Activated CD4-positive, alpha-beta memory T cell treated with anti-CD3 and anti-CD28 coated beads for 36 hours (primary cell): ENCODE measurements around the gene CBL. TPM values are rescaled to one million over a fixed set of nuclear protein-coding genes. Genes with fewer than 3 reads are reported as not detected.

Source experiments
- CTCF ChIA-PET: fragments of 350-600 bp; sonication (Branson Sonifier 250); formaldehyde crosslinking; loops from one replicate; lab custom pipeline; 2021; ENCODE audit warnings: antibody characterized with exemption, inconsistent platforms; lab: Charles Lee
- POLR2A ChIA-PET: fragments of 350-600 bp; sonication (Branson Sonifier 250); formaldehyde crosslinking; loops from one replicate; lab custom pipeline; 2021; ENCODE audit warnings: antibody characterized with exemption; lab: Charles Lee
- DNase-seq: peaks from one replicate; pipeline ENCODE4 v3.0.0-alpha.2; 2020
- H3K27ac Mint-ChIP-seq: one replicate; pipeline ENCODE4 v1.8.0; 2021; ENCODE audit warnings: mixed read lengths
- H3K27me3 Mint-ChIP-seq: one replicate; pipeline ENCODE4 v1.8.0; 2021; ENCODE audit warnings: mixed read lengths
- H3K36me3 Mint-ChIP-seq: one replicate; pipeline ENCODE4 v1.8.0; 2021; ENCODE audit warnings: mixed read lengths
- H3K4me1 Mint-ChIP-seq: one replicate; pipeline ENCODE4 v1.8.0; 2021; ENCODE audit warnings: low read depth, mixed read lengths
- H3K4me3 Mint-ChIP-seq: one replicate; pipeline ENCODE4 v1.8.0; 2021; ENCODE audit warnings: mild to moderate bottlenecking, mixed read lengths
- H3K9me3 Mint-ChIP-seq: one replicate; pipeline ENCODE4 v1.8.0; 2021; ENCODE audit warnings: mixed read lengths
- intact Hi-C: fragments of 100-400 bp; cut with micrococcal nuclease; formaldehyde crosslinking; loops from one replicate; pipeline ENCODE4 v1.15.1; 2023
- total RNA-seq, 2 experiments: library from RNA; stranded (reverse); gene quantifications; one replicate each; pipeline ENCODE4 v1.2.3, GENCODE V29; 2021

Gene CBL
- total RNA-seq, 2 experiments from 2014 or later = 30.8 to 31.2 TPM

- intact Hi-C loops = no loop called here
- Mint-ChIP-seq H3K36me3 (peaks cover 2% of the 10 kb centered on the region), H3K9me3 (no peaks in the 10 kb centered on the region), H3K27ac (peak overlapping the region; percentile 62), H3K4me1 (peaks cover 34% of the 10 kb centered on the region), H3K27me3 (no peaks in the 10 kb centered on the region), H3K4me3 (no peak overlapping the region)
- CTCF ChIA-PET = interaction anchor here (1.9 kb wide), 1 partner anchor 17 kb away, joined by 8 read pairs; no protein-coding TSS in a partner anchor
- no peak for DNase-seq
- POLR2A ChIA-PET = no interaction called here
These were observed 61.5 kb downstream of the CBL start for GRCh38 chr11:119267645-119268044.

DNA sequence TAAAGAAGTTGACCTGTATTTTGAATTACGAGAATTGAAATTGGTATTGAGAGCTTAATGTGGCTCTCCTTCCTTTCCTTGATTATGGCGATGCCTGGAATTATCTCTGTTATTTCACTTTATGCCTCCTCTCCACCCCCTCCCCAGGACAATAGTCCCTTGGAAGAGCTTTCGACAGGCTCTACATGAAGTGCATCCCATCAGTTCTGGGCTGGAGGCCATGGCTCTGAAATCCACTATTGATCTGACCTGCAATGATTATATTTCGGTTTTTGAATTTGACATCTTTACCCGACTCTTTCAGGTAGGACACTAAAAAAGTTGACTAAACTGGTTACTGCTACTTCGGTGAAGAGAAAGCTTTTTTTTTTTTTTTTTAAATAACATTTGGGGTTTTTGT lies 67.6 kb downstream of the CBL start:
- Mint-ChIP-seq H3K4me3 (no peak overlapping the region), H3K4me1 (no peaks in the 10 kb centered on the region), H3K36me3 (peaks cover 27% of the 10 kb centered on the region), H3K27me3 (no peaks in the 10 kb centered on the region), H3K27ac (no peak overlapping the region), H3K9me3 (no peaks in the 10 kb centered on the region)
- DNase-seq = no peak
- POLR2A ChIA-PET = no interaction called here
- CTCF ChIA-PET = interaction anchor here (0.6 to 2.9 kb wide), 5 partner anchors 11 to 76 kb away, joined by 3 to 10 read pairs (median 6); partner anchors contain the start of gene CBL
- intact Hi-C loops = no loop called here

GRCh38 chr11:119277660-119278059 lies 71.5 kb downstream of the CBL start:
- Mint-ChIP-seq H3K27ac (no peak overlapping the region), H3K4me1 (peaks cover 4% of the 10 kb centered on the region), H3K9me3 (no peaks in the 10 kb centered on the region), H3K27me3 (no peaks in the 10 kb centered on the region), H3K4me3 (no peak overlapping the region), H3K36me3 (peaks cover 29% of the 10 kb centered on the region)
- no peak for DNase-seq
- intact Hi-C loops = no loop called here
- ChIA-PET CTCF (interaction anchor here (0.9 to 2.0 kb wide), 4 partner anchors 28 to 81 kb away, joined by 3 to 5 read pairs (median 4); no protein-coding TSS in a partner anchor), POLR2A (no interaction called here)

GRCh38 chr11:119282495-119282894 lies 76.4 kb downstream of the CBL start:
- peaks cover 25% of the 10 kb centered on the region for H3K36me3 Mint-ChIP-seq
- H3K4me3 Mint-ChIP-seq = no peak overlapping the region
- intact Hi-C loops = loop anchor here (5.0 kb wide), 2 partner anchors 35 to 40 kb away; partner anchors contain the start of gene MCAM
- H3K27me3 Mint-ChIP-seq = no peaks in the 10 kb centered on the region
- no peaks in the 10 kb centered on the region for H3K9me3 Mint-ChIP-seq
- H3K4me1 Mint-ChIP-seq = peaks cover 13% of the 10 kb centered on the region
- DNase-seq = no peak
- CTCF ChIA-PET = interaction anchor here (0.8 to 3.0 kb wide), 8 partner anchors 39 to 148 kb away, joined by 3 to 13 read pairs (median 5); partner anchors contain the start of gene CBL
- H3K27ac Mint-ChIP-seq = peak overlapping the region; percentile 1
- POLR2A ChIA-PET = interaction anchor here (1.5 kb wide), 1 partner anchor 76 kb away, joined by 6 read pairs; the partner anchor contains the start of gene CBL

GRCh38 chr11:119284344-119285157 lies 78.4 kb downstream of the CBL start:
- no peak for DNase-seq
- H3K36me3 Mint-ChIP-seq = peaks cover 27% of the 10 kb centered on the region

GRCh38 chr11:119285431-119285830 lies 79.3 kb downstream of the CBL start:
- Mint-ChIP-seq H3K27me3 (no peaks in the 10 kb centered on the region), H3K27ac (no peak overlapping the region), H3K36me3 (peaks cover 23% of the 10 kb centered on the region), H3K4me3 (no peak overlapping the region), H3K9me3 (no peaks in the 10 kb centered on the region), H3K4me1 (peaks cover 13% of the 10 kb centered on the region)
- intact Hi-C loops = loop anchor here (2.0 kb wide), 1 partner anchor 23 kb away; no protein-coding TSS in a partner anchor
- ChIA-PET POLR2A (no interaction called here), CTCF (interaction anchor here (1.2 to 2.7 kb wide), 6 partner anchors 21 to 200 kb away, joined by 3 to 26 read pairs (median 4); partner anchors contain the start of gene CBL)
- no peak for DNase-seq

More at GRCh38 chr11:119284344-119285157, 78.4 kb downstream of the CBL start:
- CTCF ChIA-PET = interaction anchor here (0.6 to 2.7 kb wide), 28 partner anchors 9 to 257 kb away, joined by 3 to 26 read pairs (median 4); partner anchors contain the start of genes CBL, NLRX1 and VPS11
- no peaks in the 10 kb centered on the region for H3K9me3 Mint-ChIP-seq
- POLR2A ChIA-PET = interaction anchor here (1.2 kb wide), 1 partner anchor 78 kb away, joined by 6 read pairs; the partner anchor contains the start of gene CBL
- peaks cover 13% of the 10 kb centered on the region for H3K4me1 Mint-ChIP-seq
- H3K27ac Mint-ChIP-seq = no peak overlapping the region
- intact Hi-C loops = loop anchor here (1.0 to 5.0 kb wide), 4 partner anchors 22 to 77 kb away; partner anchors contain the start of gene MCAM
- no peaks in the 10 kb centered on the region for H3K27me3 Mint-ChIP-seq
- no peak overlapping the region for H3K4me3 Mint-ChIP-seq

GRCh38 chr11:119288219-119288618 lies 82.1 kb downstream of the CBL start:
- no peak overlapping the region for H3K4me3 Mint-ChIP-seq
- peaks cover 2% of the 10 kb centered on the region for H3K9me3 Mint-ChIP-seq
- no peak overlapping the region for H3K27ac Mint-ChIP-seq
- H3K4me1 Mint-ChIP-seq = peaks cover 9% of the 10 kb centered on the region
- intact Hi-C loops = no loop called here
- no peak for DNase-seq
- ChIA-PET CTCF (interaction anchor here (1.1 to 1.2 kb wide), 3 partner anchors 10 to 82 kb away, joined by 3 to 4 read pairs (median 3); partner anchors contain the start of gene CBL), POLR2A (no interaction called here)
- no peaks in the 10 kb centered on the region for H3K27me3 Mint-ChIP-seq
- H3K36me3 Mint-ChIP-seq = peaks cover 28% of the 10 kb centered on the region

DNA sequence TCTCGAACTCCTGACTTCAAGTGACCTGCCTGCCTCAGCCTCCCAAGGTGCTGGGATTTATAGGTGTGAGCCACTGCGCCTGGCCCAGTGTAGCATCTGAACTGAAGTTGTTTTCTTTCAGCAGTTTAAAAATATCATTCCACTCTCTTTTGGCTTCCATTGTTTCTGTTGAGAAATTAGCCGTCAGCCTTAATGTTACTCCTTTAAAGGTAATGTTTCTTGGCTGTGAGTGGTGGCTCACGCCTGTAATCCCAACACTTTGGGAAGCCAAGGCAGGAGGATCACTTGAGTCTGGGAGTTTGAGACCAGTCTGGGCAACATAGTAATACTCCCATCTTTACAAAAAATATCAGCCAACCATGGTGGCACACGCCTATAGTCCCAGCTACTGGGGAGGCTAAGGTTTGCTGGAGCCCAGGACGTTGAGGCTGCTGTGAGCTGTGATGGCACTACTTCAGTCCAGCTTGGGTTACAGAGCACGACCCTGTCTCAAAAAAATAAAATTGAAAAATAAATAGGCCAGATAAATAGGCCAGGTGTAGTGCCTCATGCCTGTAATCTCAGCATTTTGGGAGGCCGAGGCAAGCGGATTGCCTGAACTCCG lies 84.9 kb downstream of the CBL start:
- Mint-ChIP-seq H3K4me3 (no peak overlapping the region), H3K4me1 (no peaks in the 10 kb centered on the region), H3K27ac (no peak overlapping the region), H3K9me3 (peaks cover 2% of the 10 kb centered on the region), H3K27me3 (no peaks in the 10 kb centered on the region), H3K36me3 (peaks cover 21% of the 10 kb centered on the region)
- ChIA-PET POLR2A (no interaction called here), CTCF (interaction anchor here (0.8 to 2.7 kb wide), 4 partner anchors 25 to 85 kb away, joined by 3 to 7 read pairs (median 3); partner anchors contain the start of gene CBL)
- DNase-seq = no peak
- intact Hi-C loops = no loop called here

GRCh38 chr11:119293461-119293860 lies 87.3 kb downstream of the CBL start:
- peaks cover 20% of the 10 kb centered on the region for H3K36me3 Mint-ChIP-seq
- ChIA-PET CTCF (no interaction called here), POLR2A (no interaction called here)
- H3K4me1 Mint-ChIP-seq = no peaks in the 10 kb centered on the region
- no peaks in the 10 kb centered on the region for H3K27me3 Mint-ChIP-seq
- H3K9me3 Mint-ChIP-seq = peaks cover 2% of the 10 kb centered on the region
- intact Hi-C loops = no loop called here
- H3K27ac Mint-ChIP-seq = no peak overlapping the region
- no peak for DNase-seq
- no peak overlapping the region for H3K4me3 Mint-ChIP-seq

DNA sequence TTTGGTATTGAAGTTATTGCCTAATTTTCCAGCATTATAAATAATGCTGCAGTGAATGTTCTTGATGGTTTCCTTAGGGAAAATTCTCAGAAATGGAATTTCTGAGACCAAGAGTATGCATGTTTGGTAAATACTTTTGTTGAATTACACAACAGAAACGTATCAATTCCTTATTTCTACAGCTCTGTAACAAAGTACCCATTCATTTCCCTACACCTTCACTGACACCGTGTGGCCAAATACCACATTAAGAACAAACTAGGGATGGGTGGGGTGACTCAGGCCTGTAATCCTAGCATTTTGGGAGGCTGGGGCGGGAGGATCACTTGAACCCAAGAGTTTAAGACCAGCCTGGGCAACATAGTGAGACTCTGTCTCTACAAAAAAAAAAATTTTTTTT lies 89.0 kb downstream of the CBL start:
- H3K4me1 Mint-ChIP-seq = no peaks in the 10 kb centered on the region

DNA sequence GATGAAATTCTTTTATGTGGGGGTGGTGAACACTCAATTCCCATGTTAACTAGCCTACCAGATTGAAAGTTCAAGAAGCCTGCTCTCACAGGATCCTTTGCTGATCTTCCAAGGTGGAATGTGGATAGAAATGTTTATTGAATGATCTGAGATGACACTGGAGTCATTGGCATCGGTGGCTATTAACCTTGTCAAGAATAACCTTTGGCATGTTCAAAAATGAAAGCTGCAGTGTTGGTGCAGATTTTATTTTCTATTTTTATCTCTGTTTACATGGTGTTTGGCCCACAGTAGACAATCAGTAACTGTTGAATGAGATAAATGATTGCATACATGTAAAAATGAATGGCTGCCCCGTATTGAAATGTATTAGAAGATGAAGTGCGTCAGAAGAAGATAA lies 91.8 kb downstream of the CBL start:
- no peaks in the 10 kb centered on the region for H3K4me1 Mint-ChIP-seq
- DNase-seq = no peak
- no peak overlapping the region for H3K27ac Mint-ChIP-seq
- H3K4me3 Mint-ChIP-seq = no peak overlapping the region
- no peaks in the 10 kb centered on the region for H3K27me3 Mint-ChIP-seq
- ChIA-PET POLR2A (no interaction called here), CTCF (interaction anchor here (1.0 to 1.2 kb wide), 2 partner anchors 26 to 58 kb away, joined by 3 to 4 read pairs; no protein-coding TSS in a partner anchor)
- intact Hi-C loops = no loop called here
- no peaks in the 10 kb centered on the region for H3K9me3 Mint-ChIP-seq
- H3K36me3 Mint-ChIP-seq = peaks cover 40% of the 10 kb centered on the region

More for the DNA sequence above, 89.0 kb downstream of the CBL start:
- H3K36me3 Mint-ChIP-seq = peaks cover 31% of the 10 kb centered on the region
- ChIA-PET POLR2A (no interaction called here), CTCF (interaction anchor here (0.9 kb wide), 1 partner anchor 89 kb away, joined by 3 read pairs; the partner anchor contains the start of gene CBL)
- no peak for DNase-seq
- H3K4me3 Mint-ChIP-seq = no peak overlapping the region
- intact Hi-C loops = no loop called here
- peaks cover 2% of the 10 kb centered on the region for H3K9me3 Mint-ChIP-seq
- no peak overlapping the region for H3K27ac Mint-ChIP-seq
- H3K27me3 Mint-ChIP-seq = no peaks in the 10 kb centered on the region
